ENCODE data around the gene TNNT2. TPM values are rescaled to one million over a fixed set of nuclear protein-coding genes. Genes with fewer than 3 reads are reported as not detected.
A peak's percentile ranks its signal among the peaks of the same experiment; 100 is the strongest.

Gene TNNT2
- total RNA-seq, 1 donor from 2014 or later: 9.7 TPM

- no peak for DNase-seq
Observed at GRCh38 chr1:201332616-201333335, 44.7 kb downstream of the TNNT2 start.

- DNase-seq: no peak
Observed at GRCh38 chr1:201332021-201332420, 45.5 kb downstream of the TNNT2 start.

- no peak for DNase-seq
Observed at GRCh38 chr1:201331166-201331565, 46.3 kb downstream of the TNNT2 start.

- DNase-seq: no peak
Observed at GRCh38 chr1:201330541-201330940, 46.9 kb downstream of the TNNT2 start.

- no peak for DNase-seq
Observed at GRCh38 chr1:201329801-201330200, 47.7 kb downstream of the TNNT2 start.

- DNase-seq: peak; percentile 9
Observed at GRCh38 chr1:201329286-201329685, 48.2 kb downstream of the TNNT2 start.

GRCh38 chr1:201328576-201328975 lies 48.9 kb downstream of the TNNT2 start:
- no peak for DNase-seq

GRCh38 chr1:201327687-201328240 lies 49.7 kb downstream of the TNNT2 start:
- no peak for DNase-seq

GRCh38 chr1:201326710-201327109 lies 50.8 kb downstream of the TNNT2 start:
- DNase-seq: no peak

- no peak for DNase-seq
Observed at GRCh38 chr1:201325678-201326060, 51.8 kb downstream of the TNNT2 start.

- DNase-seq: no peak
Observed at GRCh38 chr1:201324821-201325677, 52.4 kb downstream of the TNNT2 start.

GRCh38 chr1:201324306-201324705 lies 53.2 kb downstream of the TNNT2 start:
- no peak for DNase-seq

- no peak for DNase-seq
Observed at GRCh38 chr1:201322653-201323510, 54.6 kb downstream of the TNNT2 start.

- no peak for DNase-seq
Observed at GRCh38 chr1:201321826-201322390, 55.6 kb downstream of the TNNT2 start.

GRCh38 chr1:201320168-201320788 lies 57.2 kb downstream of the TNNT2 start:
- no peak for DNase-seq

- DNase-seq: no peak
Observed at GRCh38 chr1:201319631-201320030, 57.8 kb downstream of the TNNT2 start.

- DNase-seq: no peak
Observed at GRCh38 chr1:201318504-201319340, 58.8 kb downstream of the TNNT2 start.

- DNase-seq: no peak
Observed at GRCh38 chr1:201317551-201317950, 59.9 kb downstream of the TNNT2 start.

- DNase-seq: no peak
Observed at GRCh38 chr1:201316556-201316955, 60.9 kb downstream of the TNNT2 start.

- DNase-seq: no peak
Observed at GRCh38 chr1:201313086-201313485, 64.4 kb downstream of the TNNT2 start.

- DNase-seq: no peak
Observed at GRCh38 chr1:201312298-201312697, 65.2 kb downstream of the TNNT2 start.

Data from skin of body (tissue), 2 donors.